GM12801 (cell line): ENCODE data around the gene TMEM229B.

ENCODE experiments used
- CTCF ChIP-seq: IDR thresholded peaks from one replicate; pipeline ENCODE4 v1.5.1; 2011; ENCODE audit warnings: control low read depth; ENCODE audit not compliant: insufficient read length; ENCODE audit errors: extremely low read depth

TMEM229B gene

GRCh38 chr14:67453575-67454300 is 34.8 kb downstream of the TMEM229B start:
- no peak for TF ChIP-seq CTCF

- TF ChIP-seq CTCF = no peak
These were observed 39.4 kb downstream of the TMEM229B start for GRCh38 chr14:67449096-67449495.

- TF ChIP-seq CTCF = no peak
These were observed 41.5 kb downstream of the TMEM229B start for GRCh38 chr14:67447033-67447381.

- TF ChIP-seq CTCF = no peak
These were observed 42.0 kb downstream of the TMEM229B start for GRCh38 chr14:67446371-67447032.

GRCh38 chr14:67444395-67444794 is 44.1 kb downstream of the TMEM229B start:
- TF ChIP-seq CTCF = no peak

- no peak for TF ChIP-seq CTCF
These were observed 46.2 kb downstream of the TMEM229B start for GRCh38 chr14:67442139-67442906.

- TF ChIP-seq CTCF = no peak
These were observed 46.8 kb downstream of the TMEM229B start for GRCh38 chr14:67441672-67442071.
